ENCODE measurements around the gene GLI3. TPM values are rescaled to one million over a fixed set of nuclear protein-coding genes. Genes with fewer than 3 reads are reported as not detected.

GLI3 gene
- total RNA-seq, 1 experiment from 2014 or later, result 46.2 TPM

- TF ChIP-seq MYBL2 (CRISPR knock-in tag; IDR thresholded peaks at IDR 0.05), result no peak
- TF ChIP-seq ZNF425 (CRISPR knock-in tag; conservative IDR thresholded peaks at IDR 0.05), result no peak
- no peak for TF ChIP-seq RORB (CRISPR knock-in tag; IDR thresholded peaks at IDR 0.05)
- no peak for TF ChIP-seq NFE2L1 (CRISPR knock-in tag; IDR thresholded peaks at IDR 0.05)
- no peak for TF ChIP-seq ETV6 (CRISPR knock-in tag; IDR thresholded peaks at IDR 0.05)
- no peak for TF ChIP-seq ATF1 (CRISPR knock-in tag; IDR thresholded peaks at IDR 0.05)
- TF ChIP-seq PRRX2 (CRISPR knock-in tag; IDR thresholded peaks at IDR 0.05), result no peak
- TF ChIP-seq SOX15 (CRISPR knock-in tag; IDR thresholded peaks at IDR 0.05), result no peak
- no peak for TF ChIP-seq ZNF219 (CRISPR knock-in tag; IDR thresholded peaks at IDR 0.05; ENCODE audit: borderline replicate concordance)
- TF ChIP-seq NR2C2 (CRISPR knock-in tag; IDR thresholded peaks at IDR 0.05), result no peak
- no peak for TF ChIP-seq MXD4 (CRISPR knock-in tag; IDR thresholded peaks at IDR 0.05; ENCODE audit: borderline replicate concordance)
- TF ChIP-seq ATF3 (CRISPR knock-in tag; conservative IDR thresholded peaks at IDR 0.05), result no peak
- Mint-ChIP-seq H3K36me3 (peaks cover 4% of the 10 kb centered on the region; the same call in 1 of the 2 replicates), H3K27ac (no peak overlapping the region), H3K27me3 (ENCODE audit: low read depth) (no peaks in the 10 kb centered on the region), H3K4me1 (peaks cover 27% of the 10 kb centered on the region), H3K9me3 (no peaks in the 10 kb centered on the region), H3K4me3 (no peak overlapping the region)
- no peak for ATAC-seq
- POLR2A ChIA-PET, result no interaction called here
- CTCF ChIA-PET, result interaction anchor here (0.7 to 2.5 kb wide), 13 partner anchors 8 to 112 kb away, joined by 3 to 15 read pairs (median 4); no protein-coding TSS in a partner anchor
- no peak for DNase-seq (ENCODE audit: low spot score)
Measured at GRCh38 chr7:42185726-42186125, 51.3 kb downstream of the GLI3 start.

GRCh38 chr7:42183547-42183946 is 53.5 kb downstream of the GLI3 start:
- Mint-ChIP-seq H3K36me3 (peaks cover 22% of the 10 kb centered on the region), H3K27ac (peak overlapping the region; percentile 54; the same call in 1 of the 2 replicates)
- POLR2A ChIA-PET, result no interaction called here

GRCh38 chr7:42181566-42181965 is 55.4 kb downstream of the GLI3 start:
- H3K9me3 Mint-ChIP-seq, result no peaks in the 10 kb centered on the region
- no peak for DNase-seq (ENCODE audit: low spot score)
- H3K36me3 Mint-ChIP-seq, result peaks cover 25% of the 10 kb centered on the region
- peaks cover 32% of the 10 kb centered on the region for H3K4me1 Mint-ChIP-seq
- TF ChIP-seq ATF6 (CRISPR knock-in tag; IDR thresholded peaks at IDR 0.05) (no peak), E2F5 (CRISPR knock-in tag; IDR thresholded peaks at IDR 0.05) (no peak), JUN (CRISPR knock-in tag; IDR thresholded peaks at IDR 0.05) (no peak), NR1H2 (CRISPR knock-in tag; IDR thresholded peaks at IDR 0.05) (no peak)
- ATAC-seq, result no peak
- ChIA-PET POLR2A (no interaction called here), CTCF (no interaction called here)
- H3K27me3 Mint-ChIP-seq (ENCODE audit: low read depth), result no peaks in the 10 kb centered on the region
- no peak overlapping the region for H3K4me3 Mint-ChIP-seq
- no peak overlapping the region for H3K27ac Mint-ChIP-seq

More at GRCh38 chr7:42183547-42183946, 53.5 kb downstream of the GLI3 start:
- H3K4me3 Mint-ChIP-seq, result no peak overlapping the region
- ATAC-seq (no peak), DNase-seq (ENCODE audit: low spot score) (no peak)
- peaks cover 23% of the 10 kb centered on the region for H3K4me1 Mint-ChIP-seq
- H3K9me3 Mint-ChIP-seq, result no peaks in the 10 kb centered on the region
- TF ChIP-seq GABPB1 (CRISPR knock-in tag; IDR thresholded peaks at IDR 0.05), result no peak
- TF ChIP-seq ZMAT4 (CRISPR knock-in tag; IDR thresholded peaks at IDR 0.05), result no peak
- CTCF ChIA-PET, result no interaction called here
- H3K27me3 Mint-ChIP-seq (ENCODE audit: low read depth), result no peaks in the 10 kb centered on the region

Data from WTC11 (cell line).